ENCODE results near the gene STRN4.

- TF ChIP-seq POLR2A (IDR thresholded peaks at IDR 0.05) (no peak), CTCF (IDR thresholded peaks at IDR 0.05) (no peak)
These were observed 16.1 kb upstream of the STRN4 start for GRCh38 chr19:46762245-46762890.
